ENCODE results near the gene RUNDC3A.

- TF ChIP-seq CTCF (conservative IDR thresholded peaks at IDR 0.05 in 1 of 2, IDR thresholded peaks at IDR 0.05 in 1 of 2; ENCODE audit: extremely low read depth in 1 of 2, insufficient read depth in 1 of 2, low read depth in 1 of 2, low read length in 2 of 2): no peak
- TF ChIP-seq EZH2 (IDR thresholded peaks at IDR 0.05; ENCODE audit: borderline replicate concordance, low read length): no peak
Measured at GRCh38 chr17:44338702-44339101, 30.3 kb downstream of the RUNDC3A start.
